Retinal pigment epithelial cell (primary cell): ENCODE data around the gene PITPNB.

Experiments used
- DNase-seq: peaks from one replicate; pipeline ENCODE4 v3.0.0-alpha.2; 2010; ENCODE audit warnings: low read depth
- H3K4me3 ChIP-seq: 2 replicates; pipeline ENCODE4 v1.5.1; 2011; ENCODE audit warnings: mild to moderate bottlenecking, low read length, control low read depth, moderate library complexity
- CTCF ChIP-seq: conservative IDR thresholded peaks from 2 replicates; pipeline ENCODE4 v1.5.1; 2011; ENCODE audit warnings: low read depth, low read length, control low read depth, inconsistent platforms

Gene PITPNB

GRCh38 chr22:27906241-27906640 is 12.8 kb downstream of the PITPNB start:
- H3K4me3 ChIP-seq, result no peak overlapping the region
- no peak for TF ChIP-seq CTCF
- DNase-seq, result no peak

- DNase-seq, result no peak
- no peak for TF ChIP-seq CTCF
- H3K4me3 ChIP-seq, result no peak overlapping the region
Observed at GRCh38 chr22:27905653-27906052, 13.4 kb downstream of the PITPNB start.

GRCh38 chr22:27903805-27904473 is 15.1 kb downstream of the PITPNB start:
- no peak overlapping the region for H3K4me3 ChIP-seq
- DNase-seq, result no peak
- no peak for TF ChIP-seq CTCF

GRCh38 chr22:27900153-27900552 is 18.9 kb downstream of the PITPNB start:
- no peak for DNase-seq
- TF ChIP-seq CTCF, result no peak
- H3K4me3 ChIP-seq, result no peak overlapping the region

- no peak for DNase-seq
- no peak for TF ChIP-seq CTCF
- H3K4me3 ChIP-seq, result no peak overlapping the region
Observed at GRCh38 chr22:27896245-27896644, 22.8 kb downstream of the PITPNB start.

DNA sequence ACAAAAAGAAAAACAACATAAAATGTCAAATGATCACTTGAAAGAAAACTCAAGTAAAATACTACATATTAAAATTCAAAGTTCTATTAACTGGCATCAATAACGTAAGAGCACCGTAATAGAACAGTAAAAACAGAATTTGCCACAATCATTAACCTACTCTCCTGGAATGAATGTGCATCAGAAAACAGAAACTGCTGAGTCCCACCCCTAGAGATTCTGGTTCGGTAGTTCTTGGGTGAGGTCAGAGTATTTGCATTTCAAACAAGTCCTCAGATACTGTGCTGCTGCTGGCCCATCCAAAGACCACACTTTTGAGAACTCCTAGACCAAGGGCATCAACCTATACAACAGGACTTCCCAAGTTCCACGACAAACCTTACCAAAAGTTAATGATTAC is 23.5 kb downstream of the PITPNB start:
- no peak for DNase-seq
- no peak for TF ChIP-seq CTCF
- H3K4me3 ChIP-seq, result no peak overlapping the region

GRCh38 chr22:27892811-27893210 is 26.2 kb downstream of the PITPNB start:
- no peak for DNase-seq
- no peak for TF ChIP-seq CTCF
- no peak overlapping the region for H3K4me3 ChIP-seq
